ENCODE measurements around the gene TMOD1.
"Not testable (repeated sequence)": the region's sequence is repeated elsewhere in the genome, so short reads cannot be mapped to it uniquely, and the experiment has no call there.

TMOD1 gene

GRCh38 chr9:97601228-97601898 is 99.9 kb downstream of the TMOD1 start:
- DNase-seq, result no peak

- no peak for DNase-seq
Observed at GRCh38 chr9:97602430-97602829, 101.0 kb downstream of the TMOD1 start.

GRCh38 chr9:97604901-97605645 is 103.6 kb downstream of the TMOD1 start:
- DNase-seq, result no peak

GRCh38 chr9:97615439-97616072 is 114.1 kb downstream of the TMOD1 start:
- DNase-seq, result peak; percentile 12

GRCh38 chr9:97617939-97618416 is 116.5 kb downstream of the TMOD1 start:
- no peak for DNase-seq

- DNase-seq, result not testable (repeated sequence)
Observed at GRCh38 chr9:97620063-97620462, 118.6 kb downstream of the TMOD1 start.

- DNase-seq, result not testable (repeated sequence)
Observed at GRCh38 chr9:97622483-97622882, 121.0 kb downstream of the TMOD1 start.

GRCh38 chr9:97623946-97624345 is 122.5 kb downstream of the TMOD1 start:
- no peak for DNase-seq

- no peak for DNase-seq
Observed at GRCh38 chr9:97625620-97626019, 124.2 kb downstream of the TMOD1 start.

GRCh38 chr9:97627624-97628023 is 126.2 kb downstream of the TMOD1 start:
- no peak for DNase-seq

- no peak for DNase-seq
Observed at GRCh38 chr9:97628668-97629067, 127.2 kb downstream of the TMOD1 start.

GRCh38 chr9:97629156-97629555 is 127.7 kb downstream of the TMOD1 start:
- DNase-seq, result no peak

GRCh38 chr9:97630591-97630990 is 129.1 kb downstream of the TMOD1 start:
- no peak for DNase-seq

- no peak for DNase-seq
Observed at GRCh38 chr9:97632248-97632984, 130.9 kb downstream of the TMOD1 start.

- DNase-seq, result peak; percentile 94
Observed at GRCh38 chr9:97632985-97633858, 131.8 kb downstream of the TMOD1 start, which contains the start of the genes NCBP1 and TSTD2. TSS of gene NCBP1 (plus strand) at chr9:97633821. CDS start at chr9:97633882, 61 bp downstream. TSS of gene TSTD2 (minus strand) at chr9:97633368. CDS start at chr9:97627562, 5,806 bp downstream.

GRCh38 chr9:97633859-97634490 is 132.5 kb downstream of the TMOD1 start:
- DNase-seq, result no peak

- DNase-seq, result no peak
Observed at GRCh38 chr9:97635026-97635425, 133.6 kb downstream of the TMOD1 start.

GRCh38 chr9:97636903-97637302 is 135.4 kb downstream of the TMOD1 start:
- DNase-seq, result no peak

GRCh38 chr9:97638666-97639065 is 137.2 kb downstream of the TMOD1 start:
- DNase-seq, result no peak

- no peak for DNase-seq
Observed at GRCh38 chr9:97640325-97640724, 138.9 kb downstream of the TMOD1 start.

- no peak for DNase-seq
Observed at GRCh38 chr9:97645720-97646119, 144.3 kb downstream of the TMOD1 start.

Measured in activated effector memory CD4-positive, alpha-beta T cell treated with Interleukin-2 at 50 U/mL for 16 hours (primary cell).